Activated CD4-positive, alpha-beta T cell treated with anti-CD3 and anti-CD28 coated beads for 1 hour (primary cell): Measurements from ENCODE around the gene CCDC186.

Experiments
- DNase-seq: peaks from one replicate; pipeline ENCODE4 v3.0.0-alpha.2; 2020

Gene CCDC186

GRCh38 chr10:114103284-114103683 is 70.7 kb downstream of the CCDC186 start:
- DNase-seq = no peak

DNA sequence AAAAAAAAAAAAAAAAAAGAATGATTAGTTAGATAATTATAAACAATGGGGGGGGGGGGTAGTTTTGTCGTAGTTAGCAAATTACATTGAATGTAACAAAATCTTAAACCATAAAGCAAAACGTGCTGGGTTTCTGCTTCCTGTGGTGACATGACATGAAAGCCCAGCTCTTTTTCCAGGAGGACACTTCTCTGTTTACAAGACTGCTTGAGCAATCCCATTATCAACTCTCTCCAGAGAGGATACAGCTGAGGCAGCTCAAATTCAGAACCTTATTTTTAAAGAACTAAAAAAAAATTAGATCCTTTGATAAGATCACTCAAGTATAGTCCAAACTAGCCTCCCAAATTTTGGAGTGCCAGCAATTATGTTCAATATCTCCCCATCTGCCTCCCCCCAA is 71.7 kb downstream of the CCDC186 start:
- no peak for DNase-seq

- DNase-seq = no peak
These were observed 72.9 kb downstream of the CCDC186 start for GRCh38 chr10:114100848-114101741.

- no peak for DNase-seq
These were observed 77.1 kb downstream of the CCDC186 start for GRCh38 chr10:114096864-114097263.

DNA sequence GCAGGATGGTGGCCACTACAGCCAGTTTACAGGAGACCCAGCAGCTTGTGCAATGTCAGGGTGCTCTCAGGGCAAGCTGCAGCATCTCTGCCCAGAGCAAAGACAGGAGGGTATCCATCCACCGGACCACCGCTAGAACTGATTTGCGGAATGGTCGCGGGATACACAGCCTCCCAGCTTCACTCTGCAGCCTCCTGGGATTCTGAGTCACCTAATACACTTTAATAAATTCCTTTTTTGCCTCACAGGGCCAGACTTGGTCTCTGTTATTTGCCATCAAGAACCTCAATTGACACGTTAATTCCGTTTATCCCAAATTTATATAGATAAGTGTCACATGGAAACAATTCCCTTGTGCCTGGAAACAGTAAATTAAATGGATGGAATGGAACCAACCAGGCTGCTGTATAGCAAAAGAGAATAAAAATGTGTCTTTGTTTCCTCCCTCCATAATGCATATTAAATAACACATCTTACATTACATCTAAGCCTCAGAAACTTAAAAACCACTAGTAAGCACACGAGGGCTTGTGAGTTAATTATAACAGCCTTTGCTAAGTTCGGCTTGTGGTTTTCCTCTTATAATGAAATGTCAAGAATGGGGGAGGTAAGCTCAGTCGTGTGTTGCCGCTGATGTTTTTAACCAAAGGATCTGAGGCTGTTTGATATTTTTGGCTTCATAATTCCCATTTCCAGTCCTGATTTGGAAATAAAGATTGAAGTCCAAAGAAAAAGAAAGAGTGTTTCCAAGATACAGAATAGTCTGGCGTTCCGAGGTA is 78.3 kb downstream of the CCDC186 start:
- no peak for DNase-seq

DNA sequence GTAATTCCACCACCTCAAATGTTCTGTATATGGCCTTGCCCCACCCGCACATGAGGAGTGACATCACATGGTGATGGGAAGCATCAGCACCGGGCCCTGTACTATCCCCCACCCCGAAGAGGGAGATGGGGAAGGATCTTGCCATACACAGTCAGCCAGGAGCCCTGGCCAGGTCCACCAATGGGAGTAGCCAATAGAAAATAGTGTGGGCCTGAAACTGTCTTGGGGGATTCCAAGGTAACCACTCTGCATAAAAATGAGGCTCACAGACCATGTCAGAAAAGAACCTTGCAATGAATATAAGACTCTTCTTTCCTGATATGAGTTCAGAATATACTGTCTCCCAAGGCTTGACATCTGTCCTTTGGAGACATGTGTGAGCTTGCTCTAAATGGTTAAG is 79.2 kb downstream of the CCDC186 start:
- no peak for DNase-seq

DNA sequence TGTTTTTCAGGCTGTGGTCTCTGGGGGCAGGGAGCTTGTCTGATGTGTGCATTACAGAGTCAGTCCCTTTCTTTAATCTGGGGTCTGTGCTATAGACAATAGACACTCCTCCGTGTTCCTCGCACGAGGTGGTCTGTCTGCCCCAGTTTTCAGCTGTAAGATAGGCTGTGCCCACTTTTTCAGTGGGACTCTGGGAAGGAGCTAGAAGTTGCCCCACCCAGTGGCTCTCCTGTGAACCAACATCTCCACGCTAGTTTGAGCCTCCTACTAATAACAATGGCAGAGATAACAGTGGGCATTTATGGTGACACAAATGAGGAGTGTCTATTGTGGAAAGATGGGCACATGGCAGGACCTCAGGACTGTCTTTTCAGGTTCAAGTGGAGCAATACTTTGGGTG is 86.3 kb downstream of the CCDC186 start:
- no peak for DNase-seq

DNA sequence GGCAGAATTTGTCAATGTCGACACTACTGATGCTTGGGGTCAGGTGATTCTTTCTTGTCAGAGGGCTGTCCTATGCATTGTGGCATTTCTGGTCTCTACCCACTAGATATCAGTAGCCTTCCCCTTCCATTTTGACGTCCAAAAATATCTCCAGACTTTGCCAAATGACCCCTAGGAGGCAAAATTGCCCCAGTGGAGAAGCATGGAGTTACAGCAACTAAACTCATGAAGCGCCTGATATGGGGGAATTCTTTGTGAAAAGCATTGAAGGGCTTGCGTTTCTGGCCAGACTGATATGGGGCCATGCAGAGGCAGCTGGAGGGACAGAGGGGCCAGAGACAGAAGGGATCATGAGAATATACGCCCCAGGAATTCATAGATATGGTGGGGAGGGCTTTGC is 86.7 kb downstream of the CCDC186 start:
- no peak for DNase-seq

- DNase-seq = no peak
These were observed 89.8 kb downstream of the CCDC186 start for GRCh38 chr10:114084215-114084614.

GRCh38 chr10:114083040-114083439 is 91.0 kb downstream of the CCDC186 start:
- DNase-seq = no peak

- DNase-seq = no peak
These were observed 92.0 kb downstream of the CCDC186 start for GRCh38 chr10:114081911-114082583.

DNA sequence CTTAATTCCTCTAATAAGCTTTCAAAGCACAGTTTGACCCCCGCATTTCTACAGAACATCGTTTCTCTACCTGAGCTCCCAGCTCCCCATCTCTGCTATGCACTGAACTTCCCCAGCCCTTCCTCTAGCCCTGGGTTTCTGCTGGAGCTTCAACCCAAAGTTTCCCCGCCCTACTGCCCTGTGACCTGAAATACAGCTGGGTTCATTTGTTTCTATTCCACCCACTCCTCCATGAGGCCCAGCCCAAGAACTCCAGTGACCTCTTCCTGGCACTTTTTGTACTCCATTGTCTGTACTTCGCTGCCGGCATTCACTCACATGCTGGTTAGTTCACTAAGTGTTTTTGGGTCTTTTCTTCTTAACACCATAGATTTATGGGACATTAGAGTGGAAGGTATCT is 94.6 kb downstream of the CCDC186 start:
- no peak for DNase-seq

GRCh38 chr10:114078346-114078745 is 95.7 kb downstream of the CCDC186 start:
- no peak for DNase-seq

GRCh38 chr10:114077815-114078219 is 96.2 kb downstream of the CCDC186 start:
- no peak for DNase-seq

- DNase-seq = no peak
These were observed 96.7 kb downstream of the CCDC186 start for GRCh38 chr10:114077347-114077746.

DNA sequence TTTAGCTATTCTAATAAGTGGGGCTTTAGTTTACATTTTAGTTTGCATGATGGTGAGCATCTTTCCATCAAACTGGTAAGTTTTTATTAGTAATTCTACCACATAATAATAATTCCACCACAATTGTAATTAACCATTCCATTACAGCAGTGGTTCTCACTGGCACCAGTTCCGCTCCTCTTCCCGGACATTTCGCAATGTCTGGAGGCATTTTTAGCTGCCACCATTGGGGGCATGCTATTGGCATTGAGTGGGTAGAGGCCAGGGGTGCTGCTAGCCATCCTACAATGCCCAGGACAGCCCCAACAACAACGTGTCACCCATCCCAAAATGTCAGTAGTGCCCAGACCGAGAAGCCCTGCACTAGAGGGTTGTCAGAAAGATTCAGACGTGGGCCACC is 98.9 kb downstream of the CCDC186 start:
- no peak for DNase-seq

GRCh38 chr10:114073395-114074186 is 100.4 kb downstream of the CCDC186 start:
- no peak for DNase-seq

- no peak for DNase-seq
These were observed 102.8 kb downstream of the CCDC186 start for GRCh38 chr10:114071178-114071577.
